ENCODE results near the gene ERICH3. TPM values are rescaled to one million over a fixed set of nuclear protein-coding genes. Genes with fewer than 3 reads are reported as not detected.

ERICH3 gene
- total RNA-seq, 1 donor = not detected

DNA sequence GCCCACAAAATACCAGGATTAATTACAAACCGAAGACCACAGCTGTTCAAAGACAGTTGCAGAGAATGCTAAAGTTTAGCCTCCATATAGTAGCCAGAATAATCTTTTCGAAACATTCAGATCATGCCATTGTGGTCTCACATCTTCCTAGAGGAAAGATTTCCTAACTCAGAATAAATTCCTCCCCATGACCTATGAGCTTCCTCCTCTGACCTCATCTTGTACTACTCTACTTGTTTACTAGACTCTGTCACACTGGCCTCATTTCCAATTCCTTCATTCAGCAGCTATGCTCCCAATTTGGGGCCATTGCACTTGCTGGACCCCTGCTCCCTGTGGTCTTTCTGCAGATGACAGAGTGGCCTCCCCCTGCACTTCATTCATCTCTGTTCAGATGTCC, 89.4 kb downstream of the ERICH3 start:
- H3K4me3 ChIP-seq (ENCODE audit: low read depth, low read length) = no peak overlapping the region
- TF ChIP-seq, protein P1, sequence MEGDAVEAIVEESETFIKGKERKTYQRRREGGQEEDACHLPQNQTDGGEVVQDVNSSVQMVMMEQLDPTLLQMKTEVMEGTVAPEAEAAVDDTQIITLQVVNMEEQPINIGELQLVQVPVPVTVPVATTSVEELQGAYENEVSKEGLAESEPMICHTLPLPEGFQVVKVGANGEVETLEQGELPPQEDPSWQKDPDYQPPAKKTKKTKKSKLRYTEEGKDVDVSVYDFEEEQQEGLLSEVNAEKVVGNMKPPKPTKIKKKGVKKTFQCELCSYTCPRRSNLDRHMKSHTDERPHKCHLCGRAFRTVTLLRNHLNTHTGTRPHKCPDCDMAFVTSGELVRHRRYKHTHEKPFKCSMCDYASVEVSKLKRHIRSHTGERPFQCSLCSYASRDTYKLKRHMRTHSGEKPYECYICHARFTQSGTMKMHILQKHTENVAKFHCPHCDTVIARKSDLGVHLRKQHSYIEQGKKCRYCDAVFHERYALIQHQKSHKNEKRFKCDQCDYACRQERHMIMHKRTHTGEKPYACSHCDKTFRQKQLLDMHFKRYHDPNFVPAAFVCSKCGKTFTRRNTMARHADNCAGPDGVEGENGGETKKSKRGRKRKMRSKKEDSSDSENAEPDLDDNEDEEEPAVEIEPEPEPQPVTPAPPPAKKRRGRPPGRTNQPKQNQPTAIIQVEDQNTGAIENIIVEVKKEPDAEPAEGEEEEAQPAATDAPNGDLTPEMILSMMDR (IDR thresholded peaks at IDR 0.05; ENCODE audit: insufficient read depth, low read depth, low read length) = no peak
- peak; percentile 52 for DNase-seq (ENCODE audit: low read depth)

DNA sequence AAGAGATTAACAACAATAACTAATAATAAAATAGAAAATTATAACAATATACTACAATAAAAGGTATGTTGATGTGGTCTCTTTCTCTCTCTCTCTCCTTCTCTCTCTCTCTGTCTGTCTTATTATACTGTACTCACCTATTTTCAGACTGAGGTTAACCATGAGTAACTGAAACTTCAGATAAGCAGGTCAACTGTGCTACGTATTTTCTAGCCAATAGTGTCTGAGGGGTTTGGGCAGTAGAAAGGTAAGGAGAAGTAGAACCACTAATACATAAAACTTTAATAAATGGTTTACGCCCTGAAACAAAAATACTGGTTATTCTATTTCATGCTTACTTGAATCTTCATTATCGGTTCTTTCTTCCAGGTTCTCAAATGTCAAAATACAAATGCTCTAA, 90.2 kb downstream of the ERICH3 start:
- DNase-seq (ENCODE audit: low read depth) = no peak
- H3K4me3 ChIP-seq (ENCODE audit: low read depth, low read length) = no peak overlapping the region
- TF ChIP-seq, protein P1 (IDR thresholded peaks at IDR 0.05; ENCODE audit: insufficient read depth, low read depth, low read length) = no peak

DNA sequence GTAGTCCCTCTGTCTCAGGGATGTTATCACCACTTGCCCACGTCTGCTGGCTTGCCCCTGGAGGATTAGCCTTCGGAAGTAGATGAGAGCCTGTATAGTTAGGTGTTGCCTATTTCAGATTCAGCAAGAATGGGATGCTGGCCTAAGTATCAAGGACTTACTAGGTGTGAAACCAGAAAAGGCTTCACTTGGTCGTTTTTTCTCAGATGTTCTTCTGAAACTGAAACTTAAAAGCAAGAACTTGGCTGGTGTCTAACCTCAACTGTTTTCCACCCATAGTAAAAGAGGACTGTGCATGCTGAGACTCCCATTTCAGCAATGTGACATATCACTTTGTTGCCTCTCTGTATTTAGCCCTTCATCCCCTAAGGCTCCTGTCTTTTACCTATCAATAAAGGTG, 94.2 kb downstream of the ERICH3 start:
- H3K4me3 ChIP-seq (ENCODE audit: low read depth, low read length) = no peak overlapping the region
- TF ChIP-seq, protein P1 (IDR thresholded peaks at IDR 0.05; ENCODE audit: insufficient read depth, low read depth, low read length) = no peak
- DNase-seq (ENCODE audit: low read depth) = no peak

DNA sequence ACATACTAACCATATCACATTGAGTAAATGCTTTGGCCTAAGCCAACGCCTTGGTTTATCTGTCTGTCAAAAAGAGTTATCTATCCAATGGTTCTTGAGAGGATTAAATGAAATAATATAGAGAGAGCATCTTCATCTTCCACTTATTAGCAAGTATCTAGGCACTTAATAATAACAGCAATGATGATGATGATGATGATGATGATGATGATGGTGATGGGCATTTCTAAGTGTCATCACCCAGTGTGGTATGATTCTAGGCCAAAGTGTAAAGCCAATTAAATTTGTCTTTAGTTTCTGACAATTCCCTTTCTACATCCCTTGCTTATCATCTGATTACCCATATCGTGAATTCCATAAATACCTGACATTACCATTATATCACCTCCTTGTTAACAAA, 95.5 kb downstream of the ERICH3 start:
- no peak for DNase-seq (ENCODE audit: low read depth)
- H3K4me3 ChIP-seq (ENCODE audit: low read depth, low read length) = no peak overlapping the region
- TF ChIP-seq, protein P1 (IDR thresholded peaks at IDR 0.05; ENCODE audit: insufficient read depth, low read depth, low read length) = no peak

DNA sequence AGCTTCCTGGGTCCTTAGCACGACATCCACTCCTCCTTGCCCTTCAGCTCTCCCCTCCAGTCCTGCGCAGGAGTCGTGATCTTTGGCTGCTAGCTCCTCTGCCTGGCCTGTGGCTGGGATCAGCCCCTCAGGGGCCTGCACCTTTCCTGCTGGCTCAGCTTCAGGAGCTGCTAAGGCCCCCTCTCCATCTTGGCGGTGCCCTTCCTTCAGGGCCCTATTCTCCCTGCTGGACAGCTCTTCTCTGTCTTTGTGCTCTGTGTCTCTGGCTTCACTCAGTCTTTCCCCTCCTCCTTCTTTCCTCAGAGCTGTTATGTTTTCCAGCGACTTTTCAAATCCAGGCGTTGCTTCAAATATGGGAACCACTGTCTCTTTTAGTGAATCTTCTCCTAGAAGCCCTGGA, 101.7 kb downstream of the ERICH3 start:
- no peak overlapping the region for H3K4me3 ChIP-seq (ENCODE audit: low read depth, low read length)
- DNase-seq (ENCODE audit: low read depth) = no peak
- TF ChIP-seq, protein P1 (IDR thresholded peaks at IDR 0.05; ENCODE audit: insufficient read depth, low read depth, low read length) = no peak

DNA sequence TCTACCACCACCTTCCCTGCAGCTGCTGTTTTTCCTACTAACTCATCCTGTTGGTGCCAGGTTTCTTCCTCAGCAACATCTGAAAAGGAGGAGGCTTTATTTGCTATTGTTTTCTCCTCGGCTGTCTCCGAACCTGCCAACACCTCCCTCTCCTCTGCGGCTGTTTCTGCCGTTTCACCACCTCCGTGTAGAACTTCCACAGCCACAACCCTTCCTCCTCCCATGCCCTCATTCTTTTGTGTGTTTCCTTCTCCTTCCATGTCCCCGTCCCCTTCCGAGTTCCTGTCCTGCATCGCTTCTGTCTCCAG, 102.1 kb downstream of the ERICH3 start:
- DNase-seq (ENCODE audit: low read depth) = no peak
- no peak overlapping the region for H3K4me3 ChIP-seq (ENCODE audit: low read depth, low read length)
- TF ChIP-seq, protein P1 (IDR thresholded peaks at IDR 0.05; ENCODE audit: insufficient read depth, low read depth, low read length) = no peak

DNA sequence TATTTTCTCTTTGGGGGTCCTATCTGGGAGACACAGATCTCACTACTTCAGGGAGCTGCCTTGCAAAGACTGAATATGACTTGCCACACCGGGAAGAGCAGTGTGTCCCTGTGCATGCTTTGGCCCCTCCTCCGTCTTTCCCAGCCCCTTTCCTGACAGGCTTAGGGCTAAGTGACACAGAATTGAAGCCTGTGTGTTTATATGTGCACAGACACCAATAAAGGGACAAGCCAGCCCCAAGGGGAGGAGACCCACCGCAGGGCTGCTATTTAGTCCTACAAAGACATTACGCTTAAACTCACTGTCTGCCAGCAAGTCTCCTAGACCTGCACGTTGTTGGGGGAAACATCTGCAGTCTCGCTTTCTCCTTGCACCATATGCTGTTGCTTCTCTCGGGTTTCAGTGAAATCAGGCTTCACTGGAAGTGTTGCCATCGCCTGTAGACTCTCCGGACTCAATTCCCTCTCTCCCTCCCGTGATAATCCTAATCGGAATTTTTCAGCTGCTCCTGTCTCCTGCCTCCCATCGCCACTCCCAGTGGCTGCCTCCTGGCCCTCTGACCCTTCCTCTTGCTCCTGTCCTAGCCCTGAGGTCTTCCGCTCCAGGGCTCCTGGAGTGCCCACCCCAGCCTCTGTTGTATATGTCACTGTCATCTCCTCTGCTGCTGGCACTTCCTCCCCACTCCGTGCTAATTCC, 102.6 kb downstream of the ERICH3 start:
- no peak for DNase-seq (ENCODE audit: low read depth)
- TF ChIP-seq, protein P1 (IDR thresholded peaks at IDR 0.05; ENCODE audit: insufficient read depth, low read depth, low read length) = no peak
- no peak overlapping the region for H3K4me3 ChIP-seq (ENCODE audit: low read depth, low read length)
